ENCODE results near the gene TMPRSS15. TPM values are rescaled to one million over a fixed set of nuclear protein-coding genes. Genes with fewer than 3 reads are reported as not detected.

Gene TMPRSS15
- not detected in 3 replicates for total RNA-seq (2021)
- not detected for Bru-seq, nascent RNA
- long read RNA-seq, experiment 1, partial matches to known transcripts, result 0 of 1 reads
- long read RNA-seq, experiment 1, other reads (novel, unspliced or antisense), result 1 of 1 reads
- long read RNA-seq, experiment 2, result 0 reads
- long read RNA-seq, experiment 3, result 0 reads

DNA sequence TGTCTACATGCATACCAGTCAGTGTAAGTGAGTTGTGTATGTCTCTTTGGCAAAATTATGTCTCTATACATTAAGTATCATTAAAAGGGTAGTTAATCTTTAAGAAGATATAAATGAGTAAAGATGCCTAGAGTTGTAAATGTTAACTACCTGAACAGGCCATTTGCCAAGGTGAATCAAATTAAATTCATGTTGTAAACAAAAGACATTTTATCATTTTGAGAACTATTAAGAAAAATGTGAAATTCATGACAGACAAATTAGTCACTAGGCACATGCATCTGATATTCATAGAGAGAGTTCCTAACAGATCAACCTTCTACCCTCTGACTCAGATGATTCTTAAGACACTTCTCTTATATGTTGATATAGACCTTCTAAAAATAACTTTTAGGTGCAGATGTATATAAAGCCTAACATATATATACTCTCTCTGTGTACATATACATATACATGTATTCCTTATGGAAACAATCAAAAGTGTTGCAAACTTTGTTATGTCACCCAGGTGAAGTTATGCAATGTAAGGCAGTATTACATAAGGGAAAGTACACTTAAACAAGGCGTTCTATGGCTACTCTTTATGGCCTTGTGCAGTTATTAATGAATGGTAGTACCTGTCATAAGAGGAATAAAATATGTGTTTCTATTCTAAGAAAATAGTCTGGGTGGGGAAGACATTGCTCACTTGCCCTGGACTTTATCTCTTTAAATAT is at the start of gene TMPRSS15:
TSS of gene TMPRSS15 (minus strand) at position 51 of the 716 bp plus-strand sequence. CDS start 163 bp downstream, outside the sequence.
- Mint-ChIP-seq H3K27ac (no peak within 1 kb of the TSS), H3K9me3 (peaks cover 19% of the 10 kb centered on the region), H3K4me1 (no peaks in the 10 kb centered on the region), H3K36me3 (peaks cover 13% of the 10 kb centered on the region), H3K27me3 (ENCODE audit: low read depth) (no peaks in the 10 kb centered on the region), H3K4me3 (no peak within 1 kb of the TSS)
- DNase-seq (ENCODE audit: low spot score), result no peak
- no peak for ATAC-seq
- TF ChIP-seq ZNF671 (CRISPR knock-in tag; IDR thresholded peaks at IDR 0.05), result no peak
- no peak for TF ChIP-seq SMAD4 (CRISPR knock-in tag; IDR thresholded peaks at IDR 0.05)
- TF ChIP-seq JUN (CRISPR knock-in tag; IDR thresholded peaks at IDR 0.05), result no peak
- TF ChIP-seq RORB (CRISPR knock-in tag; IDR thresholded peaks at IDR 0.05), result no peak
- no peak for TF ChIP-seq FOXK1 (CRISPR knock-in tag; IDR thresholded peaks at IDR 0.05)
- no peak for TF ChIP-seq ETV6 (CRISPR knock-in tag; IDR thresholded peaks at IDR 0.05)
- TF ChIP-seq ZNF423 (CRISPR knock-in tag; IDR thresholded peaks at IDR 0.05), result no peak
- TF ChIP-seq, protein P1, sequence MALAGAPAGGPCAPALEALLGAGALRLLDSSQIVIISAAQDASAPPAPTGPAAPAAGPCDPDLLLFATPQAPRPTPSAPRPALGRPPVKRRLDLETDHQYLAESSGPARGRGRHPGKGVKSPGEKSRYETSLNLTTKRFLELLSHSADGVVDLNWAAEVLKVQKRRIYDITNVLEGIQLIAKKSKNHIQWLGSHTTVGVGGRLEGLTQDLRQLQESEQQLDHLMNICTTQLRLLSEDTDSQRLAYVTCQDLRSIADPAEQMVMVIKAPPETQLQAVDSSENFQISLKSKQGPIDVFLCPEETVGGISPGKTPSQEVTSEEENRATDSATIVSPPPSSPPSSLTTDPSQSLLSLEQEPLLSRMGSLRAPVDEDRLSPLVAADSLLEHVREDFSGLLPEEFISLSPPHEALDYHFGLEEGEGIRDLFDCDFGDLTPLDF (CRISPR knock-in tag; IDR thresholded peaks at IDR 0.05), result no peak
- TF ChIP-seq ZNF317 (CRISPR knock-in tag; IDR thresholded peaks at IDR 0.05; ENCODE audit: borderline replicate concordance, low read depth), result no peak
- TF ChIP-seq, protein P2, sequence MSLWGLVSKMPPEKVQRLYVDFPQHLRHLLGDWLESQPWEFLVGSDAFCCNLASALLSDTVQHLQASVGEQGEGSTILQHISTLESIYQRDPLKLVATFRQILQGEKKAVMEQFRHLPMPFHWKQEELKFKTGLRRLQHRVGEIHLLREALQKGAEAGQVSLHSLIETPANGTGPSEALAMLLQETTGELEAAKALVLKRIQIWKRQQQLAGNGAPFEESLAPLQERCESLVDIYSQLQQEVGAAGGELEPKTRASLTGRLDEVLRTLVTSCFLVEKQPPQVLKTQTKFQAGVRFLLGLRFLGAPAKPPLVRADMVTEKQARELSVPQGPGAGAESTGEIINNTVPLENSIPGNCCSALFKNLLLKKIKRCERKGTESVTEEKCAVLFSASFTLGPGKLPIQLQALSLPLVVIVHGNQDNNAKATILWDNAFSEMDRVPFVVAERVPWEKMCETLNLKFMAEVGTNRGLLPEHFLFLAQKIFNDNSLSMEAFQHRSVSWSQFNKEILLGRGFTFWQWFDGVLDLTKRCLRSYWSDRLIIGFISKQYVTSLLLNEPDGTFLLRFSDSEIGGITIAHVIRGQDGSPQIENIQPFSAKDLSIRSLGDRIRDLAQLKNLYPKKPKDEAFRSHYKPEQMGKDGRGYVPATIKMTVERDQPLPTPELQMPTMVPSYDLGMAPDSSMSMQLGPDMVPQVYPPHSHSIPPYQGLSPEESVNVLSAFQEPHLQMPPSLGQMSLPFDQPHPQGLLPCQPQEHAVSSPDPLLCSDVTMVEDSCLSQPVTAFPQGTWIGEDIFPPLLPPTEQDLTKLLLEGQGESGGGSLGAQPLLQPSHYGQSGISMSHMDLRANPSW (CRISPR knock-in tag; conservative IDR thresholded peaks at IDR 0.05; ENCODE audit: low read depth), result no peak
- TF ChIP-seq AR (CRISPR knock-in tag; IDR thresholded peaks at IDR 0.05), result no peak
- TF ChIP-seq SOX15 (CRISPR knock-in tag; IDR thresholded peaks at IDR 0.05), result no peak
- TF ChIP-seq, protein P3, sequence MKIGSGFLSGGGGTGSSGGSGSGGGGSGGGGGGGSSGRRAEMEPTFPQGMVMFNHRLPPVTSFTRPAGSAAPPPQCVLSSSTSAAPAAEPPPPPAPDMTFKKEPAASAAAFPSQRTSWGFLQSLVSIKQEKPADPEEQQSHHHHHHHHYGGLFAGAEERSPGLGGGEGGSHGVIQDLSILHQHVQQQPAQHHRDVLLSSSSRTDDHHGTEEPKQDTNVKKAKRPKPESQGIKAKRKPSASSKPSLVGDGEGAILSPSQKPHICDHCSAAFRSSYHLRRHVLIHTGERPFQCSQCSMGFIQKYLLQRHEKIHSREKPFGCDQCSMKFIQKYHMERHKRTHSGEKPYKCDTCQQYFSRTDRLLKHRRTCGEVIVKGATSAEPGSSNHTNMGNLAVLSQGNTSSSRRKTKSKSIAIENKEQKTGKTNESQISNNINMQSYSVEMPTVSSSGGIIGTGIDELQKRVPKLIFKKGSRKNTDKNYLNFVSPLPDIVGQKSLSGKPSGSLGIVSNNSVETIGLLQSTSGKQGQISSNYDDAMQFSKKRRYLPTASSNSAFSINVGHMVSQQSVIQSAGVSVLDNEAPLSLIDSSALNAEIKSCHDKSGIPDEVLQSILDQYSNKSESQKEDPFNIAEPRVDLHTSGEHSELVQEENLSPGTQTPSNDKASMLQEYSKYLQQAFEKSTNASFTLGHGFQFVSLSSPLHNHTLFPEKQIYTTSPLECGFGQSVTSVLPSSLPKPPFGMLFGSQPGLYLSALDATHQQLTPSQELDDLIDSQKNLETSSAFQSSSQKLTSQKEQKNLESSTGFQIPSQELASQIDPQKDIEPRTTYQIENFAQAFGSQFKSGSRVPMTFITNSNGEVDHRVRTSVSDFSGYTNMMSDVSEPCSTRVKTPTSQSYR (CRISPR knock-in tag; IDR thresholded peaks at IDR 0.05), result no peak
- POLR2A ChIA-PET, result no interaction called here
- CTCF ChIA-PET, result no interaction called here

- H3K4me3 Mint-ChIP-seq, result no peak overlapping the region
- H3K27ac Mint-ChIP-seq, result no peak overlapping the region
- ATAC-seq, result no peak
- POLR2A ChIA-PET, result no interaction called here
- no peak for TF ChIP-seq SMAD3 (CRISPR knock-in tag; IDR thresholded peaks at IDR 0.05; ENCODE audit: borderline replicate concordance)
- TF ChIP-seq ZNF263 (CRISPR knock-in tag; IDR thresholded peaks at IDR 0.05; ENCODE audit: low read depth), result no peak
- TF ChIP-seq SOX15 (CRISPR knock-in tag; IDR thresholded peaks at IDR 0.05), result no peak
- TF ChIP-seq RORB (CRISPR knock-in tag; IDR thresholded peaks at IDR 0.05), result no peak
- TF ChIP-seq TEAD1 (CRISPR knock-in tag; IDR thresholded peaks at IDR 0.05), result no peak
- TF ChIP-seq USF1 (CRISPR knock-in tag; IDR thresholded peaks at IDR 0.05), result no peak
- TF ChIP-seq, protein P4, sequence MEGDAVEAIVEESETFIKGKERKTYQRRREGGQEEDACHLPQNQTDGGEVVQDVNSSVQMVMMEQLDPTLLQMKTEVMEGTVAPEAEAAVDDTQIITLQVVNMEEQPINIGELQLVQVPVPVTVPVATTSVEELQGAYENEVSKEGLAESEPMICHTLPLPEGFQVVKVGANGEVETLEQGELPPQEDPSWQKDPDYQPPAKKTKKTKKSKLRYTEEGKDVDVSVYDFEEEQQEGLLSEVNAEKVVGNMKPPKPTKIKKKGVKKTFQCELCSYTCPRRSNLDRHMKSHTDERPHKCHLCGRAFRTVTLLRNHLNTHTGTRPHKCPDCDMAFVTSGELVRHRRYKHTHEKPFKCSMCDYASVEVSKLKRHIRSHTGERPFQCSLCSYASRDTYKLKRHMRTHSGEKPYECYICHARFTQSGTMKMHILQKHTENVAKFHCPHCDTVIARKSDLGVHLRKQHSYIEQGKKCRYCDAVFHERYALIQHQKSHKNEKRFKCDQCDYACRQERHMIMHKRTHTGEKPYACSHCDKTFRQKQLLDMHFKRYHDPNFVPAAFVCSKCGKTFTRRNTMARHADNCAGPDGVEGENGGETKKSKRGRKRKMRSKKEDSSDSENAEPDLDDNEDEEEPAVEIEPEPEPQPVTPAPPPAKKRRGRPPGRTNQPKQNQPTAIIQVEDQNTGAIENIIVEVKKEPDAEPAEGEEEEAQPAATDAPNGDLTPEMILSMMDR (IDR thresholded peaks at IDR 0.05), result no peak
- H3K27me3 Mint-ChIP-seq (ENCODE audit: low read depth), result no peaks in the 10 kb centered on the region
- peaks cover 7% of the 10 kb centered on the region for H3K4me1 Mint-ChIP-seq
- CTCF ChIA-PET, result no interaction called here
- H3K36me3 Mint-ChIP-seq, result 0 out of 2 replicates have a peak, but pooled peaks cover 2% of the 10 kb centered on the region
- DNase-seq (ENCODE audit: low spot score), result no peak
- H3K9me3 Mint-ChIP-seq, result peaks cover 8% of the 10 kb centered on the region
Observed at GRCh38 chr21:18451670-18452069, 48.1 kb upstream of the TMPRSS15 start.

Measured in WTC11 (cell line).